GM21723 (cell line): ENCODE measurements around the gene SIX5.
"Not testable (repeated sequence)": the region's sequence is repeated elsewhere in the genome, so short reads cannot be mapped to it uniquely, and the experiment has no call there.

Source experiments
- ATAC-seq: cut with Tn5 transposase; IDR thresholded peaks from one replicate; pipeline ENCODE4 v1.9.1; 2021; ENCODE audit warnings: mild to moderate bottlenecking, moderate library complexity; ENCODE audit not compliant: unreplicated experiment

Gene SIX5

GRCh38 chr19:45768984-45769782 is at the start of gene SIX5:
TSS of gene SIX5 (minus strand) at chr19:45769252. CDS start at chr19:45768844, 408 bp downstream.
- ATAC-seq: peak; percentile 48

- no peak for ATAC-seq
Measured at GRCh38 chr19:45817725-45818301, 48.8 kb upstream of the SIX5 start.

GRCh38 chr19:45817010-45817724 is 48.1 kb upstream of the SIX5 start:
- peak; percentile 83 for ATAC-seq

- ATAC-seq: no peak
Measured at GRCh38 chr19:45816236-45817009, 47.4 kb upstream of the SIX5 start.

GRCh38 chr19:45815481-45816216 is 46.6 kb upstream of the SIX5 start:
- no peak for ATAC-seq

GRCh38 chr19:45814851-45815480 is 45.9 kb upstream of the SIX5 start, which contains the start of gene RSPH6A:
TSS of gene RSPH6A (minus strand) at chr19:45815308. CDS start at chr19:45815176, 132 bp downstream.
- no peak for ATAC-seq

- no peak for ATAC-seq
Measured at GRCh38 chr19:45814166-45814780, 45.2 kb upstream of the SIX5 start.

GRCh38 chr19:45812297-45812696 is 43.2 kb upstream of the SIX5 start:
- ATAC-seq: no peak

GRCh38 chr19:45809643-45810159 is 40.6 kb upstream of the SIX5 start:
- no peak for ATAC-seq

GRCh38 chr19:45805719-45806118 is 36.7 kb upstream of the SIX5 start:
- ATAC-seq: no peak

GRCh38 chr19:45804959-45805230 is 35.8 kb upstream of the SIX5 start:
- no peak for ATAC-seq

- ATAC-seq: no peak
Measured at GRCh38 chr19:45804140-45804958, 35.3 kb upstream of the SIX5 start.

- ATAC-seq: no peak
Measured at GRCh38 chr19:45801603-45802175, 32.6 kb upstream of the SIX5 start.

GRCh38 chr19:45800070-45800553 is 31.1 kb upstream of the SIX5 start:
- no peak for ATAC-seq

GRCh38 chr19:45799541-45799940 is 30.5 kb upstream of the SIX5 start:
- not testable (repeated sequence) for ATAC-seq

- no peak for ATAC-seq
Measured at GRCh38 chr19:45798995-45799517, 30.0 kb upstream of the SIX5 start.

GRCh38 chr19:45794627-45795026 is 25.6 kb upstream of the SIX5 start:
- no peak for ATAC-seq

- no peak for ATAC-seq
Measured at GRCh38 chr19:45793876-45794275, 24.8 kb upstream of the SIX5 start.
